Mesodermal cell (in vitro differentiated cells): ENCODE data around the gene TMEM178B.
"Not testable (repeated sequence)": the region's sequence is repeated elsewhere in the genome, so short reads cannot be mapped to it uniquely, and the experiment has no call there.

Source experiments
- H3K27ac ChIP-seq: 2 replicates; pipeline ENCODE4 v1.7.0; 2013; ENCODE audit warnings: mild to moderate bottlenecking, low read depth, low read length, moderate library complexity; ENCODE audit not compliant: severe bottlenecking
- H3K36me3 ChIP-seq: 2 replicates; pipeline ENCODE4 v1.7.1; 2013; ENCODE audit warnings: mild to moderate bottlenecking, low read length, moderate library complexity; ENCODE audit not compliant: control insufficient read depth, insufficient read depth
- H3K4me1 ChIP-seq: one replicate; pipeline ENCODE4 v1.7.1; 2013; ENCODE audit warnings: mild to moderate bottlenecking, low read length; ENCODE audit not compliant: insufficient read depth, control insufficient read depth, poor library complexity, severe bottlenecking
- H3K4me3 ChIP-seq: 2 replicates; pipeline ENCODE4 v1.7.0; 2013; ENCODE audit warnings: low read length, control low read depth, mild to moderate bottlenecking; ENCODE audit not compliant: insufficient read depth, poor library complexity, severe bottlenecking; ENCODE audit errors: extremely low read depth
- H3K9me3 ChIP-seq: 2 replicates; pipeline ENCODE4 v1.7.1; 2013; ENCODE audit warnings: mild to moderate bottlenecking, low read length, moderate library complexity; ENCODE audit not compliant: control insufficient read depth
- WGBS, 2 experiments: methylation state at CpG; one replicate each; pipeline ENCODE4 v1.1.5; 2013; ENCODE audit warnings: missing lambda C conversion rate in 2 of 2; ENCODE audit not compliant: insufficient coverage in 2 of 2; 5-methylcytosine and 5-hydroxymethylcytosine counted together

TMEM178B gene

GRCh38 chr7:141330285-141330684, 256.4 kb downstream of the TMEM178B start:
- WGBS, 2 experiments, result no CpG with 5 or more reads among the region's 2 CpGs
- not testable (repeated sequence) for H3K27ac ChIP-seq, H3K4me1 ChIP-seq, H3K36me3 ChIP-seq, H3K4me3 ChIP-seq, H3K9me3 ChIP-seq

GRCh38 chr7:141333459-141333858, 259.6 kb downstream of the TMEM178B start:
- H3K4me1 ChIP-seq, result no peaks in the 10 kb centered on the region
- H3K4me3 ChIP-seq, result no peak overlapping the region
- no peaks in the 10 kb centered on the region for H3K36me3 ChIP-seq
- no peak overlapping the region for H3K27ac ChIP-seq
- H3K9me3 ChIP-seq, result no peaks in the 10 kb centered on the region
- WGBS, 2 experiments, result 82 to 85% methylated on average over 4 of the region's 4 CpGs

GRCh38 chr7:141335164-141335563, 261.3 kb downstream of the TMEM178B start:
- H3K4me1 ChIP-seq, result no peaks in the 10 kb centered on the region
- no peaks in the 10 kb centered on the region for H3K36me3 ChIP-seq
- 96 to 100% methylated on average over 3 of the region's 4 CpGs for WGBS, 2 experiments
- no peak overlapping the region for H3K27ac ChIP-seq
- H3K9me3 ChIP-seq, result no peaks in the 10 kb centered on the region
- no peak overlapping the region for H3K4me3 ChIP-seq

- H3K4me1 ChIP-seq, result no peaks in the 10 kb centered on the region
- no peak overlapping the region for H3K27ac ChIP-seq
- H3K9me3 ChIP-seq, result no peaks in the 10 kb centered on the region
- H3K36me3 ChIP-seq, result no peaks in the 10 kb centered on the region
- H3K4me3 ChIP-seq, result no peak overlapping the region
- 40% methylated on average over 1 of the region's 1 CpG; no CpG with 5 or more reads in 1 of the 2 experiments for WGBS, 2 experiments
Observed at GRCh38 chr7:141339603-141340002, 265.7 kb downstream of the TMEM178B start.

GRCh38 chr7:141340991-141341390, 267.1 kb downstream of the TMEM178B start:
- no peak overlapping the region for H3K4me3 ChIP-seq
- H3K36me3 ChIP-seq, result no peaks in the 10 kb centered on the region
- WGBS, 2 experiments, result no CpG with 5 or more reads among the region's 4 CpGs
- no peaks in the 10 kb centered on the region for H3K9me3 ChIP-seq
- no peaks in the 10 kb centered on the region for H3K4me1 ChIP-seq
- no peak overlapping the region for H3K27ac ChIP-seq

- Histone ChIP-seq H3K4me1 (no peaks in the 10 kb centered on the region), H3K9me3 (no peaks in the 10 kb centered on the region), H3K27ac (no peak overlapping the region), H3K36me3 (no peaks in the 10 kb centered on the region), H3K4me3 (no peak overlapping the region)
- WGBS, 2 experiments, result 92 to 93% methylated on average over 16 of the region's 16 CpGs
Observed at GRCh38 chr7:141342621-141343408, 269.0 kb downstream of the TMEM178B start.

- Histone ChIP-seq H3K4me3 (no peak overlapping the region), H3K27ac (no peak overlapping the region), H3K36me3 (no peaks in the 10 kb centered on the region), H3K4me1 (no peaks in the 10 kb centered on the region), H3K9me3 (no peaks in the 10 kb centered on the region)
- WGBS, 2 experiments, result 100% methylated on average over 2 of the region's 3 CpGs; no CpG with 5 or more reads in 1 of the 2 experiments
Observed at GRCh38 chr7:141344153-141344935, 270.5 kb downstream of the TMEM178B start.

GRCh38 chr7:141348728-141349127, 274.9 kb downstream of the TMEM178B start:
- Histone ChIP-seq H3K9me3 (no peaks in the 10 kb centered on the region), H3K4me3 (no peak overlapping the region), H3K36me3 (no peaks in the 10 kb centered on the region), H3K4me1 (no peaks in the 10 kb centered on the region), H3K27ac (no peak overlapping the region)
- 90 to 91% methylated on average over 4 of the region's 7 CpGs for WGBS, 2 experiments

- no peaks in the 10 kb centered on the region for H3K9me3 ChIP-seq
- WGBS, 2 experiments, result 87 to 95% methylated on average over 5 of the region's 5 CpGs
- no peaks in the 10 kb centered on the region for H3K36me3 ChIP-seq
- no peak overlapping the region for H3K27ac ChIP-seq
- no peak overlapping the region for H3K4me3 ChIP-seq
- H3K4me1 ChIP-seq, result no peaks in the 10 kb centered on the region
Observed at GRCh38 chr7:141349338-141349737, 275.5 kb downstream of the TMEM178B start.

- H3K27ac ChIP-seq, result no peak overlapping the region
- 77 to 80% methylated on average over 1 to 2 of the region's 2 CpGs for WGBS, 2 experiments
Observed at GRCh38 chr7:141349804-141350203, 275.9 kb downstream of the TMEM178B start.

GRCh38 chr7:141351175-141351574, 277.3 kb downstream of the TMEM178B start:
- WGBS, 2 experiments, result 92 to 100% methylated on average over 2 of the region's 3 CpGs
- H3K36me3 ChIP-seq, result no peaks in the 10 kb centered on the region
- no peak overlapping the region for H3K4me3 ChIP-seq
- H3K27ac ChIP-seq, result no peak overlapping the region
- H3K9me3 ChIP-seq, result no peaks in the 10 kb centered on the region
- H3K4me1 ChIP-seq, result no peaks in the 10 kb centered on the region

More at GRCh38 chr7:141349804-141350203, 275.9 kb downstream of the TMEM178B start:
- Histone ChIP-seq H3K4me3 (no peak overlapping the region), H3K4me1 (no peaks in the 10 kb centered on the region), H3K9me3 (no peaks in the 10 kb centered on the region), H3K36me3 (no peaks in the 10 kb centered on the region)
